Tibial nerve (tissue), 4 donors: ENCODE data around the gene CYTH4.

Source experiments
- EP300 ChIP-seq, 2 donors: sonication (generic); formaldehyde crosslinking; IDR thresholded peaks; one replicate each; pipeline ENCODE4 v1.6.1; 2017; ENCODE audit warnings: antibody characterized with exemption in 2 of 2, mild to moderate bottlenecking in 1 of 2
- POLR2A ChIP-seq, 2 donors: fragments of 450-650 bp; IDR thresholded peaks; one replicate each; pipeline ENCODE4 v1.6.1; 2017; ENCODE audit warnings: antibody characterized with exemption in 2 of 2, mild to moderate bottlenecking in 2 of 2, moderate library complexity in 2 of 2
- TF ChIP-seq, protein P1 (sequence below), 5 experiments: fragments of 200-600 bp in 3 of 5; fragments of 450-650 bp in 2 of 5; sonication (generic) in 3 of 5; IDR thresholded peaks; one replicate each; pipeline ENCODE4 v1.5.1; 2016 to 2019; ENCODE audit warnings: antibody characterized with exemption in 5 of 5, mild to moderate bottlenecking in 3 of 5, moderate library complexity in 2 of 5

- TF ChIP-seq, protein P1, sequence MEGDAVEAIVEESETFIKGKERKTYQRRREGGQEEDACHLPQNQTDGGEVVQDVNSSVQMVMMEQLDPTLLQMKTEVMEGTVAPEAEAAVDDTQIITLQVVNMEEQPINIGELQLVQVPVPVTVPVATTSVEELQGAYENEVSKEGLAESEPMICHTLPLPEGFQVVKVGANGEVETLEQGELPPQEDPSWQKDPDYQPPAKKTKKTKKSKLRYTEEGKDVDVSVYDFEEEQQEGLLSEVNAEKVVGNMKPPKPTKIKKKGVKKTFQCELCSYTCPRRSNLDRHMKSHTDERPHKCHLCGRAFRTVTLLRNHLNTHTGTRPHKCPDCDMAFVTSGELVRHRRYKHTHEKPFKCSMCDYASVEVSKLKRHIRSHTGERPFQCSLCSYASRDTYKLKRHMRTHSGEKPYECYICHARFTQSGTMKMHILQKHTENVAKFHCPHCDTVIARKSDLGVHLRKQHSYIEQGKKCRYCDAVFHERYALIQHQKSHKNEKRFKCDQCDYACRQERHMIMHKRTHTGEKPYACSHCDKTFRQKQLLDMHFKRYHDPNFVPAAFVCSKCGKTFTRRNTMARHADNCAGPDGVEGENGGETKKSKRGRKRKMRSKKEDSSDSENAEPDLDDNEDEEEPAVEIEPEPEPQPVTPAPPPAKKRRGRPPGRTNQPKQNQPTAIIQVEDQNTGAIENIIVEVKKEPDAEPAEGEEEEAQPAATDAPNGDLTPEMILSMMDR (IDR thresholded peaks at IDR 0.05), result no peak
- TF ChIP-seq POLR2A (IDR thresholded peaks at IDR 0.05) (no peak), EP300 (IDR thresholded peaks at IDR 0.05) (no peak)
Observed at GRCh38 chr22:37285937-37286336, 3.6 kb downstream of the CYTH4 start.
